Glutamatergic neuron (in vitro differentiated cells): ENCODE data around the gene MBOAT1. TPM values are rescaled to one million over a fixed set of nuclear protein-coding genes. Genes with fewer than 3 reads are reported as not detected.

Experiments
- DNase-seq: peaks from one replicate; pipeline ENCODE4 v3.0.0; 2022
- H3K27ac Mint-ChIP-seq: one replicate; pipeline ENCODE4 v1.8.0; 2020; ENCODE audit warnings: mild to moderate bottlenecking, mixed read lengths, inconsistent platforms; ENCODE audit not compliant: unreplicated experiment
- H3K27me3 Mint-ChIP-seq: one replicate; pipeline ENCODE4 v1.8.0; 2020; ENCODE audit warnings: mild to moderate bottlenecking, moderate library complexity, mixed read lengths, inconsistent platforms; ENCODE audit not compliant: unreplicated experiment
- H3K36me3 Mint-ChIP-seq: one replicate; pipeline ENCODE4 v1.8.0; 2020; ENCODE audit warnings: mild to moderate bottlenecking, mixed read lengths, inconsistent platforms; ENCODE audit not compliant: unreplicated experiment
- H3K4me1 Mint-ChIP-seq: one replicate; pipeline ENCODE4 v1.8.0; 2020; ENCODE audit warnings: mild to moderate bottlenecking, low read depth, mixed read lengths, inconsistent platforms; ENCODE audit not compliant: unreplicated experiment
- H3K4me3 Mint-ChIP-seq: one replicate; pipeline ENCODE4 v1.8.0; 2020; ENCODE audit warnings: mild to moderate bottlenecking, mixed read lengths, inconsistent platforms; ENCODE audit not compliant: unreplicated experiment
- H3K9me3 Mint-ChIP-seq: one replicate; pipeline ENCODE4 v1.8.0; 2020; ENCODE audit warnings: mild to moderate bottlenecking, moderate library complexity, mixed read lengths, inconsistent platforms; ENCODE audit not compliant: unreplicated experiment
- CTCF ChIP-seq: fragments of 200-600 bp; sonication (generic); IDR thresholded peaks from one replicate; pipeline ENCODE4 v1.5.0; 2021; ENCODE audit not compliant: partially characterized antibody, unreplicated experiment
- total RNA-seq: library from RNA; stranded (reverse); fragmentation: NEBNext Ultra II Directional; extraction: Animal tissue kit (Norgen Biotek cat#: 25700); gene quantifications from one replicate; pipeline ENCODE4 v1.2.1, GENCODE V29; 2021; ENCODE audit not compliant: unreplicated experiment

The MBOAT1 gene
- total RNA-seq, 1 donor from 2014 or later: not detected

- Mint-ChIP-seq H3K36me3 (no peaks in the 10 kb centered on the region), H3K9me3 (no peaks in the 10 kb centered on the region), H3K27ac (no peak overlapping the region), H3K4me3 (no peak overlapping the region), H3K27me3 (no peaks in the 10 kb centered on the region), H3K4me1 (no peaks in the 10 kb centered on the region)
- DNase-seq: no peak
- TF ChIP-seq CTCF: no peak
Observed at GRCh38 chr6:20112241-20112640, 100.0 kb downstream of the MBOAT1 start.

- no peak for TF ChIP-seq CTCF
- no peaks in the 10 kb centered on the region for H3K36me3 Mint-ChIP-seq
- no peak overlapping the region for H3K27ac Mint-ChIP-seq
- no peaks in the 10 kb centered on the region for H3K4me1 Mint-ChIP-seq
- DNase-seq: no peak
- no peaks in the 10 kb centered on the region for H3K27me3 Mint-ChIP-seq
- no peak overlapping the region for H3K4me3 Mint-ChIP-seq
- no peaks in the 10 kb centered on the region for H3K9me3 Mint-ChIP-seq
Observed at GRCh38 chr6:20110478-20110877, 101.8 kb downstream of the MBOAT1 start.

GRCh38 chr6:20109526-20109925 is 102.7 kb downstream of the MBOAT1 start:
- Mint-ChIP-seq H3K27me3 (no peaks in the 10 kb centered on the region), H3K27ac (no peak overlapping the region), H3K36me3 (no peaks in the 10 kb centered on the region), H3K4me3 (no peak overlapping the region), H3K9me3 (no peaks in the 10 kb centered on the region), H3K4me1 (no peaks in the 10 kb centered on the region)
- no peak for TF ChIP-seq CTCF
- no peak for DNase-seq

- no peaks in the 10 kb centered on the region for H3K4me1 Mint-ChIP-seq
Observed at GRCh38 chr6:20105838-20106237, 106.4 kb downstream of the MBOAT1 start.

GRCh38 chr6:20104696-20105095 is 107.6 kb downstream of the MBOAT1 start:
- no peaks in the 10 kb centered on the region for H3K27me3 Mint-ChIP-seq
- no peak for TF ChIP-seq CTCF
- H3K9me3 Mint-ChIP-seq: no peaks in the 10 kb centered on the region
- H3K36me3 Mint-ChIP-seq: no peaks in the 10 kb centered on the region
- no peak overlapping the region for H3K4me3 Mint-ChIP-seq
- no peak for DNase-seq
- no peaks in the 10 kb centered on the region for H3K4me1 Mint-ChIP-seq
- H3K27ac Mint-ChIP-seq: no peak overlapping the region

More at GRCh38 chr6:20105838-20106237, 106.4 kb downstream of the MBOAT1 start:
- DNase-seq: no peak
- Mint-ChIP-seq H3K9me3 (no peaks in the 10 kb centered on the region), H3K27ac (no peak overlapping the region), H3K4me3 (no peak overlapping the region), H3K27me3 (no peaks in the 10 kb centered on the region), H3K36me3 (no peaks in the 10 kb centered on the region)
- TF ChIP-seq CTCF: no peak
